Measurements from ENCODE around the gene CISD1.

The CISD1 gene

DNA sequence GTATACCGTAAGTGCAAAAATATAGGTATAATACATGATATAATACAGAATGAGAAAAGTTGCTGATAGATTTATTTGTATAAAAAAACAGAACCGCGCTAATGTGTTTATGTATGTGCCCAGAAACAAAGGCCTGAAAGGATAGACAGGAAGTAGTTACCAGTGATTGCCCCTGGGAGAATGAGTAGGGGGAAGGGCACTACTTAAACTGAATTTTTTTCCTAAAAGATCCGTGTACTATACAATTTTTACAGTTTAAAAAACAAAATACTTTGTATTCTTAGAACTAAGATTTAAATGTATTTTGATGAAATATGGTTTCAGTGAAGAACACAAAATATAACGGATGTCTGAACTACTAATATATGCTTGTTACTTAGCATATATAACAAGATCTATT is 4.2 kb upstream of the CISD1 start:
- H3K4me3 Mint-ChIP-seq: peak overlapping the region; percentile 99
- peaks cover 33% of the 10 kb centered on the region for H3K4me1 Mint-ChIP-seq
- peaks cover 2% of the 10 kb centered on the region for H3K27me3 Mint-ChIP-seq (ENCODE audit: low read depth, poor library complexity)
- H3K9me3 Mint-ChIP-seq: peaks cover 15% of the 10 kb centered on the region
- no peak overlapping the region for H3K27ac Mint-ChIP-seq
- TF ChIP-seq, protein P1, sequence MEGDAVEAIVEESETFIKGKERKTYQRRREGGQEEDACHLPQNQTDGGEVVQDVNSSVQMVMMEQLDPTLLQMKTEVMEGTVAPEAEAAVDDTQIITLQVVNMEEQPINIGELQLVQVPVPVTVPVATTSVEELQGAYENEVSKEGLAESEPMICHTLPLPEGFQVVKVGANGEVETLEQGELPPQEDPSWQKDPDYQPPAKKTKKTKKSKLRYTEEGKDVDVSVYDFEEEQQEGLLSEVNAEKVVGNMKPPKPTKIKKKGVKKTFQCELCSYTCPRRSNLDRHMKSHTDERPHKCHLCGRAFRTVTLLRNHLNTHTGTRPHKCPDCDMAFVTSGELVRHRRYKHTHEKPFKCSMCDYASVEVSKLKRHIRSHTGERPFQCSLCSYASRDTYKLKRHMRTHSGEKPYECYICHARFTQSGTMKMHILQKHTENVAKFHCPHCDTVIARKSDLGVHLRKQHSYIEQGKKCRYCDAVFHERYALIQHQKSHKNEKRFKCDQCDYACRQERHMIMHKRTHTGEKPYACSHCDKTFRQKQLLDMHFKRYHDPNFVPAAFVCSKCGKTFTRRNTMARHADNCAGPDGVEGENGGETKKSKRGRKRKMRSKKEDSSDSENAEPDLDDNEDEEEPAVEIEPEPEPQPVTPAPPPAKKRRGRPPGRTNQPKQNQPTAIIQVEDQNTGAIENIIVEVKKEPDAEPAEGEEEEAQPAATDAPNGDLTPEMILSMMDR (IDR thresholded peaks at IDR 0.05): no peak
- H3K36me3 Mint-ChIP-seq (ENCODE audit: low read depth): peaks cover 28% of the 10 kb centered on the region
- no peak for DNase-seq

DNA sequence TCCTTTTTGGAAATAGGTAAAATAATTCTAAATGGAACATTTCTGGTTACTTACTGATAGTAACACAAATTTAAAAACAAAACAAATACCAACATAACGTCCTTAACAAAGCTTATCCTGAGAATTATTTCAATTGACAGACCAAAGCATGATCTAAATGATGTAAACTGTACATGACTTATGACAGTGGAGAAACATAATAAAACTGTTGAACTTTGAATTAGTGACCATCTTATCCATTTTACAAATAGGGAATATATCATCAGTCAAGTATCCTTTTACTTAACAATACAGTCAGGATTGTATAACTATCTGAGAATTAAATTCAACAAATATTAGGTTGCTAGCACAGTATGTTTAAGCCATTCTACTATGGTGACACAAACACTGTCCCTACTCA is 3.7 kb upstream of the CISD1 start:
- Mint-ChIP-seq H3K27ac (no peak overlapping the region), H3K4me1 (peaks cover 37% of the 10 kb centered on the region), H3K36me3 (ENCODE audit: low read depth) (peaks cover 24% of the 10 kb centered on the region), H3K9me3 (peaks cover 10% of the 10 kb centered on the region), H3K27me3 (ENCODE audit: low read depth, poor library complexity) (no peaks in the 10 kb centered on the region), H3K4me3 (peak overlapping the region; percentile 99)
- TF ChIP-seq, protein P1 (IDR thresholded peaks at IDR 0.05): no peak
- no peak for DNase-seq

DNA sequence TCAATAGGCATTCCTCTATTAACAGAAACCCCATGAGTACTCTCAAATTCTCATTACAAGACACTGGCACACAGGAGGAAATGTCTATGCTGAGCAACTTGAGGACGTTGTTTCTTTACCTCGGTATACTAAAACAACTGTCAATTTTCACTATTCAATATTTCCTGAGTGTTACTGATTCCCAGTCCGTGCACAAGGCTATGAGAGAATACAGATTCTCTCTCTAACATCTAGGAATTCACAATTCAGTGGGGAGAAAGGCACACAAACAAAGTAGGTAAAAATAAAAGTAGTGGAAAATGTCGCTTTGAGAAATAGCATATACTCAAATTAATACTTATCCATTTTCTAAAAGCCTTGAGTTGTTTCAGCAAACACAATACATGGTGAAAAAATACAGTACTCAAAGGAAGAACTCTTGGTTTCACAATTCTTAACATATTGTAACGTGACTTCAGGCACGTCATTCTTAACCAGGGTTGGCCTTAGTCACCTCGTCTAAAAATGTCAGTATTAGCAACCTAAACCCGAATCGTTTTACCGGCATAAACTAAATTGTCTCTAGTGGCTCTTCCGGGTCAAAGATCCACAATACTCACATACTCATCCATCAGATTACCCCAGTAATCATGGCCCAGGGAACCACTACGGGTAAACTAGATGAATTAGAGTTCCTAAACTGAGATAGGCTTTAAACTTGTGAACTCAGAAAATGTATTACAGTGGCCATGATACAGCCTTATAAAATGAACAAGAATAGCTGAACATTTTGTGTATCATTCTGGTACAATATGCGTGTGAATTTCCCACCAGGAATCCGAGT is 2.7 kb upstream of the CISD1 start:
- peak overlapping the region; percentile 96 for H3K27ac Mint-ChIP-seq
- peaks cover 19% of the 10 kb centered on the region for H3K36me3 Mint-ChIP-seq (ENCODE audit: low read depth)
- peak overlapping the region; percentile 99 for H3K4me3 Mint-ChIP-seq
- H3K9me3 Mint-ChIP-seq: peaks cover 10% of the 10 kb centered on the region
- H3K4me1 Mint-ChIP-seq: peaks cover 42% of the 10 kb centered on the region
- TF ChIP-seq, protein P1 (IDR thresholded peaks at IDR 0.05): no peak
- no peaks in the 10 kb centered on the region for H3K27me3 Mint-ChIP-seq (ENCODE audit: low read depth, poor library complexity)
- no peak for DNase-seq

DNA sequence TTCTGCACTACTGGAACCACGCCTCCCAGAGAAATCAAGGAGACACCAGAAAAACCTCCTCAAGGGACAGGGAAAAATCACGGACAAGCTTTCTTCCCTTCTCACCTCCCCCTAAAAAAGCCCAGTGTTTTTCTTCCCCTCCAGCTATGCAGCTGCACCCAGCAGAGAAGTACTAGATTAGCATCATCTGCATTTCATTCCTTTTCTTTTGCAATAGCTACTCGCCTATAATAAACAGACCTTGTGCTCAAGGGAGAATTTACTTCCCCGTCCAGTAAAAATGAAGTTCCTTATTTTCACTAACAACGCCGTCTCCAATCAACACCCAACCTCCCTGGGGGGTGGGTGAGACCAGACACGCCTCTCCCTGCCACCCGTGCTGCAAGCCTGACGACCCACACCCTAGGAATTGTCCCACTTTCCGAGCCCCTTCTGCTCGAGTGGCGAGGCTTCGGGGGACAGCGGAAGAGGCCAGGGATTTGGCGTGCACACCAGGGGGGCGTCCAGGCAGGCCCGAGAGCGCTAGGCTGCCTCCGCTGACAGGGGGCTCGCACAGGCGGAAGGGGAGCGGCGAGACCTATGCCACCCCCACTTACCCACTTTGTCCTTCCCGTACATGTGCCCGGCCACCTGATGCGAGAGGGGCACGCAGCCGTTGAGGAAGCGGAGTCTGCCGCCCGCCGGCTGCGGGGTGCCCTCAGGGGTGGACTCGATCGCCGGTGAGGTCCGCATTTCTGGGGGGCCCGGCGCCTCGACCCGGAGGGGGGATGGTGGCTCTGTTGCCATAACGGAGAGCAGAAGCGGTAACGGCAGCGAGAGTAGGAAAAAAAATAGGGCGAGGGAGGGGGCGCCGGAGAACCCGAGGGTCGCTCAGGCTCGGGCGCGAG is 1.9 kb upstream of the CISD1 start:
- Mint-ChIP-seq H3K27me3 (ENCODE audit: low read depth, poor library complexity) (no peaks in the 10 kb centered on the region), H3K36me3 (ENCODE audit: low read depth) (peaks cover 23% of the 10 kb centered on the region), H3K27ac (peak overlapping the region; percentile 96), H3K4me3 (peak overlapping the region; percentile 99), H3K4me1 (peaks cover 46% of the 10 kb centered on the region), H3K9me3 (peaks cover 11% of the 10 kb centered on the region)
- TF ChIP-seq, protein P1 (IDR thresholded peaks at IDR 0.05): no peak
- DNase-seq: peak; percentile 49

DNA sequence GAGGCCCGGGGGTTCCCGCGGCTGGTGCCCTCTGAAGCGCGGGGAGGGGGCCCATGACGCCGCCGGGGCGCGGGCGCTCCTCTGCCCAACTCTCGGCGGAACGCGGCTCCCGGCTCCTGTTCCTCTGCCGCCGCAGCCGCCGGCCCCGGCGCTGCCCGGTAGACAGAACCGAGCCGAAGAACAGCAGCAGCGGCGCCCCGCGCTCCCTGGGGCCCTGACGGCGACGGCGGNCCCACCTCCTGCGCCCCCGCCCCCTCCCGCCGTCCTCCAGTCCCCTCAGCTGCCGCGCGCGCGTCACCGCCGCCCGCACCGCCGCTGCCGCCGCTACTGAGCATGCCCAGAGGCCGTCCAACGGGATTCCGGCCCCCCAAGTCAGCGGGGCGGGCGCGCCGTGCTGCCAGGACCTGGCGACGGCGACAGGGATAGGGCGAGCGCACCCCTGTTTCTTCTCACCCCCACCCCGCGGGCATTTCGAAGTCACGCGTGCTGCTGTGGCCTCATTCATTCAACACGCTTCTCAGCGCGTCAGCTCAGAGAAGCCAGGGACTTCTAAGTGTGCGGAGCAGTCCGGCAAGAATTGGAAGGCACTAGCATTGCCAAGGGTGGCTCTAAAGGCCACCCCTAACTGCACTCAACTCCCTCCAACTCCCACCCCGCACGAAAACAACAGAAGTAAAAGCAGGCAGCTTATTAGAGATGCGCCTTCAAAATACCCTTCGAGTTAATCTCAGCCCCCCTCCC is 1.1 kb upstream of the CISD1 start, which contains the start of gene IPMK:
TSS of gene IPMK (minus strand) at position 182 of the 741 bp plus-strand sequence. CDS start 283 bp downstream, outside the sequence.
- H3K36me3 Mint-ChIP-seq (ENCODE audit: low read depth): peaks cover 20% of the 10 kb centered on the region
- DNase-seq: peak; percentile 96
- peak within 1 kb of the TSS; percentile 99 for H3K4me3 Mint-ChIP-seq
- H3K4me1 Mint-ChIP-seq: peaks cover 49% of the 10 kb centered on the region
- peaks cover 10% of the 10 kb centered on the region for H3K9me3 Mint-ChIP-seq
- H3K27ac Mint-ChIP-seq: peak within 1 kb of the TSS; percentile 99
- TF ChIP-seq, protein P1 (IDR thresholded peaks at IDR 0.05): no peak
- no peaks in the 10 kb centered on the region for H3K27me3 Mint-ChIP-seq (ENCODE audit: low read depth, poor library complexity)

Data from nephron progenitor cell (in vitro differentiated cells).